Osteoblast (primary cell): Measurements from ENCODE around the gene CHP1. TPM values are rescaled to one million over a fixed set of nuclear protein-coding genes. Genes with fewer than 3 reads are reported as not detected.

Source experiments
- DNase-seq: peaks from one replicate; pipeline ENCODE4 v3.0.0; 2011; ENCODE audit warnings: low spot score, mixed read lengths; ENCODE audit not compliant: insufficient read length; ENCODE audit errors: missing footprints
- H2AFZ ChIP-seq: 2 replicates; pipeline ENCODE4 v1.6.0; 2011; ENCODE audit warnings: mild to moderate bottlenecking, low read length
- H3K27ac ChIP-seq: 2 replicates; pipeline ENCODE4 v1.5.1; 2011; ENCODE audit warnings: mild to moderate bottlenecking, low read depth, low read length, moderate library complexity
- H3K27me3 ChIP-seq: 2 replicates; pipeline ENCODE4 v1.6.0; 2012; ENCODE audit warnings: mild to moderate bottlenecking, control low read depth, inconsistent platforms, low read length, moderate library complexity; ENCODE audit not compliant: insufficient read depth
- H3K36me3 ChIP-seq: 2 replicates; pipeline ENCODE4 v1.5.1; 2011; ENCODE audit warnings: mild to moderate bottlenecking, low read length, control low read depth, moderate library complexity; ENCODE audit not compliant: insufficient read depth
- H3K4me1 ChIP-seq: 2 replicates; pipeline ENCODE4 v1.5.1; 2011; ENCODE audit warnings: mild to moderate bottlenecking, low read length, control low read depth, moderate library complexity; ENCODE audit not compliant: insufficient read depth
- H3K4me2 ChIP-seq: 2 replicates; pipeline ENCODE4 v1.6.0; 2011; ENCODE audit warnings: mild to moderate bottlenecking, low read length; ENCODE audit not compliant: insufficient read depth
- H3K4me3 ChIP-seq: fragments of 200-600 bp; sonication (generic); 3 replicates; pipeline ENCODE4 v1.5.1; 2012; ENCODE audit warnings: mild to moderate bottlenecking, low read length, inconsistent platforms; ENCODE audit not compliant: insufficient read depth
- H3K79me2 ChIP-seq: 2 replicates; pipeline ENCODE4 v1.6.0; 2012; ENCODE audit warnings: mild to moderate bottlenecking, low read length, control low read depth, inconsistent platforms; ENCODE audit not compliant: insufficient read depth
- H3K9me3 ChIP-seq: 2 replicates; pipeline ENCODE4 v1.5.1; 2011; ENCODE audit warnings: low read depth, low read length, control low read depth
- H4K20me1 ChIP-seq: 2 replicates; pipeline ENCODE4 v1.6.0; 2012; ENCODE audit warnings: mild to moderate bottlenecking, low read length, control low read depth; ENCODE audit not compliant: insufficient read depth
- total RNA-seq: library from RNA; depleted of rRNA; stranded (reverse); fragments of >200 nt; gene quantifications from 2 replicates; pipeline ENCODE4 v1.2.3, GENCODE V29; 2012
- TF ChIP-seq, protein P1 (sequence below): IDR thresholded peaks from 2 replicates; pipeline ENCODE4 v1.5.1; 2011; ENCODE audit warnings: mild to moderate bottlenecking, low read depth, low read length, moderate library complexity; ENCODE audit errors: extremely low read depth

CHP1 gene
- total RNA-seq, 1 donor = 99.2 TPM

DNA sequence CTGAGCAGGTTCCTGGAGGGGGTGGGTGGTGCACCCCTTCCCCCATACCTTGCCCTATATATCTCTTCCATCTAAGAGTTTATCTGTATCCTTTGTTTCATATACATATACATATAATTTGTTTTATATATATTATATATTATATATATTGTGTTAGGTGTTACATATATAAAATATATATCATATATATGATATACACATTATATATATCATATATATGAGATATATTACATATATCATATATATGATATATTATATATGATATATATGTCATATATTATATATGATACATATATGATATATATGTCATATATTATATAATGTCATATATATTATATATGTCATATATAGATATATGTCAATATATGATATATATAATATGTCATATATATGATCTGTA lies 31.6 kb upstream of the CHP1 start:
- no peaks in the 10 kb centered on the region for H3K79me2 ChIP-seq
- H2AFZ ChIP-seq = no peak overlapping the region
- no peak overlapping the region for H3K27ac ChIP-seq
- no peak overlapping the region for H3K4me2 ChIP-seq
- peak; percentile 66 for DNase-seq
- no peaks in the 10 kb centered on the region for H3K9me3 ChIP-seq
- H4K20me1 ChIP-seq = no peaks in the 10 kb centered on the region
- no peaks in the 10 kb centered on the region for H3K36me3 ChIP-seq
- H3K4me1 ChIP-seq = no peaks in the 10 kb centered on the region
- TF ChIP-seq, protein P1, sequence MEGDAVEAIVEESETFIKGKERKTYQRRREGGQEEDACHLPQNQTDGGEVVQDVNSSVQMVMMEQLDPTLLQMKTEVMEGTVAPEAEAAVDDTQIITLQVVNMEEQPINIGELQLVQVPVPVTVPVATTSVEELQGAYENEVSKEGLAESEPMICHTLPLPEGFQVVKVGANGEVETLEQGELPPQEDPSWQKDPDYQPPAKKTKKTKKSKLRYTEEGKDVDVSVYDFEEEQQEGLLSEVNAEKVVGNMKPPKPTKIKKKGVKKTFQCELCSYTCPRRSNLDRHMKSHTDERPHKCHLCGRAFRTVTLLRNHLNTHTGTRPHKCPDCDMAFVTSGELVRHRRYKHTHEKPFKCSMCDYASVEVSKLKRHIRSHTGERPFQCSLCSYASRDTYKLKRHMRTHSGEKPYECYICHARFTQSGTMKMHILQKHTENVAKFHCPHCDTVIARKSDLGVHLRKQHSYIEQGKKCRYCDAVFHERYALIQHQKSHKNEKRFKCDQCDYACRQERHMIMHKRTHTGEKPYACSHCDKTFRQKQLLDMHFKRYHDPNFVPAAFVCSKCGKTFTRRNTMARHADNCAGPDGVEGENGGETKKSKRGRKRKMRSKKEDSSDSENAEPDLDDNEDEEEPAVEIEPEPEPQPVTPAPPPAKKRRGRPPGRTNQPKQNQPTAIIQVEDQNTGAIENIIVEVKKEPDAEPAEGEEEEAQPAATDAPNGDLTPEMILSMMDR = no peak
- H3K4me3 ChIP-seq = no peak overlapping the region
- H3K27me3 ChIP-seq = no peaks in the 10 kb centered on the region

DNA sequence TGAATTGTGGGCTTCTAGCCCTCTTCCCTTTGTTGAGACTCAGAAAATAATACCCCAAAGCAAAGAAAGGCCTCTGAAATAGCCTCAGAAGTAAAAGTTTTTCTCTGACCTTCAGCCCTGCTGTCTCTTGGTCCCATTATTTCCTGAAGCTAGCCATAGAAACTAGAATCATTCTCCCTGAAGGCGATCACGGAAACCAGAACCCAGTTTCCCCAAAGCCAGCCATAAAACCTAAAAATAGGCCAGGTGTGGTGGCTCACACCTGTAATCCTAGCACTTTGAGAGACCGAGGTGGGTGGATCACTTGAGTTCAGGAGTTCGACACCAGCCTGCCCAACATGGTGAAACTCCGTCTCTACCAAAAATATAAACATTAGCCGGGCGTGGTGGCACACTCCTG lies 27.7 kb upstream of the CHP1 start:
- Histone ChIP-seq H3K36me3 (no peaks in the 10 kb centered on the region), H3K27me3 (no peaks in the 10 kb centered on the region), H3K27ac (no peak overlapping the region), H3K4me3 (no peak overlapping the region), H3K9me3 (no peaks in the 10 kb centered on the region), H3K79me2 (no peaks in the 10 kb centered on the region), H3K4me1 (peaks cover 3% of the 10 kb centered on the region), H2AFZ (no peak overlapping the region), H4K20me1 (no peaks in the 10 kb centered on the region), H3K4me2 (no peak overlapping the region)
- DNase-seq = no peak
- TF ChIP-seq, protein P1 = no peak

DNA sequence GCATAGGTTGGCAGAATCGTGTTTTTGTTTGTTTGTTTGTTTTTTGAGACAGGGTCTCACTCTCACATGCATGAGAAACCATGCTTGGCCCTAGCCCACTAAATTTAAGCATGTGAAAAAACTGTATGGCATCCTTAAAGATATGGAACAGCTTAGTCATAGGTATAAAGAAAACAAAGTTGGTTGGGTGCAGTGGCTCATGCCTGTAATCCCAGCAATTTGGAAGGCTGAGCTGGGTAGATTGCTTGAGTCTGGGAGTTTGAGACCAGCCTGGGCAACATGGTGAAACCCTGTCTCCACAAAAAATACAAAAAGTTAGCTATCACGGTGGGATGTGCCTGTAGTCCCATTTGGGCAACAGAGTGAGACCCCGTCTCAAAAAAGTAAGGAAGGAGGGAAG lies 25.8 kb upstream of the CHP1 start:
- no peak overlapping the region for H2AFZ ChIP-seq
- H3K27ac ChIP-seq = no peak overlapping the region
- no peaks in the 10 kb centered on the region for H3K9me3 ChIP-seq
- DNase-seq = no peak
- TF ChIP-seq, protein P1 = no peak
- no peaks in the 10 kb centered on the region for H3K79me2 ChIP-seq
- H3K4me2 ChIP-seq = no peak overlapping the region
- H3K4me3 ChIP-seq = no peak overlapping the region
- H3K36me3 ChIP-seq = no peaks in the 10 kb centered on the region
- peaks cover 3% of the 10 kb centered on the region for H3K27me3 ChIP-seq
- H3K4me1 ChIP-seq = peaks cover 3% of the 10 kb centered on the region
- H4K20me1 ChIP-seq = no peaks in the 10 kb centered on the region

DNA sequence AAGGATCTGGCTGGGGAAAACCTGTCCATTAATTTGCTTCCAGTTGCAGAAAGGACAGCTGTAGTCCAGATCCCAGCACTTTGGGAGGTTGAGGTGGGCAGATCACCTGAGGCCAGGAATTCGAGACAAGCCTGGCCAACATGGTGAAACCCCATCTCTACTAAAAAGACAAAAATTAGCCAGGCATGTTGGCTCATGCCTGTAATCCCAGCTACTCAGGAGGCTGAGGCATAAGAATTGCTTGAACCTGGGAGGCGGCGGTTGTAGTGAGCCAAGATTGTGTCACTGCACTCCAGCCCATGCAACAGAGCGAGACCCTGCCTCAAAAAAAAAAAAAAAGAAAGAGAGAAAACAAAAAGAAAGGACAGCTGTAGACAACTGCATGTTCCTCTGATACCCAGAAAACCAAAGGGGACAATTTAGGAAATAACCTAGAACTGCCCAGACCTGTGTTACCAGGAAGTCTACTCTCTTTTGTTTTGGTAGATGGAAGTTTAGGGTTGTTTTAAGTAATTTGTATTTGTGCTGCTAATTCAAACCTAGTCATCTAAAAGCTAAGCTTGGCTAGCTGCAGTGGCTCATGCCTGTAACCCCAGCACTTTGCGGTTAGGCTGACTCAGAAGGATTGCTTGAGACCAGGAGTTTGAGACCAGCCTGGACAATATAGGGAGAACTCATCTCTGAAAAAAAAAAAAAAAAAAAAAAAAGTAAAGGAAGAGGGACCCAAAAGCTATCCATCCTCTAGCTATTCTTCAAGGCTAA lies 23.2 kb upstream of the CHP1 start:
- Histone ChIP-seq H3K36me3 (no peaks in the 10 kb centered on the region), H3K27me3 (peaks cover 13% of the 10 kb centered on the region), H3K4me1 (peaks cover 3% of the 10 kb centered on the region), H3K79me2 (no peaks in the 10 kb centered on the region), H3K4me2 (no peak overlapping the region), H4K20me1 (no peaks in the 10 kb centered on the region), H2AFZ (no peak overlapping the region), H3K9me3 (no peaks in the 10 kb centered on the region), H3K27ac (no peak overlapping the region), H3K4me3 (no peak overlapping the region)
- no peak for DNase-seq
- TF ChIP-seq, protein P1 = no peak
